A549 (cell line): Measurements from ENCODE around the gene PCDHGA12. TPM values are rescaled to one million over a fixed set of nuclear protein-coding genes. Genes with fewer than 3 reads are reported as not detected.
A peak's percentile ranks its signal among the peaks of the same experiment; 100 is the strongest.
"Not testable (repeated sequence)": the region's sequence is repeated elsewhere in the genome, so short reads cannot be mapped to it uniquely, and the experiment has no call there.

ENCODE experiments used
- ATAC-seq, 2 experiments: fragments of 200-7000 bp in 1 of 2; fragments of >200 bp in 1 of 2; cut with Nextera tagmentation in 1 of 2; cut with Tn5 transposase in 1 of 2; 3 replicates each; pipeline versions ENCODE4 v1.8.0 to v1.9.1; 2018 to 2020; ENCODE audit warnings: mild to moderate bottlenecking in 1 of 2, moderate library complexity in 1 of 2
- CTCF ChIA-PET: fragments of 300-600 bp; sonication (Branson Sonifier 250); formaldehyde crosslinking; extraction: SDS; loops from one replicate; lab custom pipeline; 2021; ENCODE audit warnings: antibody characterized with exemption, inconsistent platforms; lab: Yijun Ruan, JAX
- POLR2A ChIA-PET: fragments of 350-600 bp; formaldehyde crosslinking; extraction: SDS; loops from one replicate; lab custom pipeline; 2021; ENCODE audit warnings: antibody characterized with exemption, inconsistent platforms; lab: Yijun Ruan, JAX
- DNase-seq, 2 experiments: peaks; one replicate each; pipeline versions ENCODE4 v3.0.0 to v3.0.0-alpha.2; 2011 to 2016; ENCODE audit warnings: low read depth in 1 of 2, low spot score in 1 of 2
- FAIRE-seq: peaks from 2 replicates; lab custom pipeline; 2011; peaks lifted over from hg19 to GRCh38; lab: Jason Lieb, UNC
- H3K27ac ChIP-seq, 2 experiments: fragments of >200 bp; sonication (Bioruptor Twin); formaldehyde crosslinking; 3 replicates each; pipeline ENCODE4 v1.5.1; 2016 to 2017
- H3K4me1 ChIP-seq: fragments of >200 bp; sonication (Bioruptor Twin); formaldehyde crosslinking; 3 replicates; pipeline ENCODE4 v1.6.1; 2016
- H3K4me2 ChIP-seq: fragments of >200 bp; sonication (Bioruptor Twin); formaldehyde crosslinking; 3 replicates; pipeline ENCODE4 v1.6.1; 2016
- H3K4me3 ChIP-seq: fragments of >200 bp; sonication (Bioruptor Twin); formaldehyde crosslinking; 3 replicates; pipeline ENCODE4 v1.5.1; 2016
- H3K9me3 ChIP-seq: fragments of >200 bp; sonication (Bioruptor Twin); formaldehyde crosslinking; 3 replicates; pipeline ENCODE4 v1.6.1; 2016
- BHLHE40 ChIP-seq: IDR thresholded peaks from 2 replicates; pipeline ENCODE4 v1.6.1; 2012; ENCODE audit warnings: low read depth, low read length, inconsistent platforms
- CBX2 ChIP-seq: fragments of 200-600 bp; sonication (generic); IDR thresholded peaks from 2 replicates; pipeline ENCODE4 v1.6.1; 2016; ENCODE audit warnings: low read depth, mild to moderate bottlenecking, borderline replicate concordance
- CHD2 ChIP-seq: fragments of 150-350 bp; IDR thresholded peaks from 2 replicates; pipeline ENCODE4 v1.6.1; 2014; ENCODE audit warnings: low read length; ENCODE audit not compliant: partially characterized antibody
- EHF ChIP-seq: fragments of 250-450 bp; sonication (Bioruptor Pico); IDR thresholded peaks from 2 replicates; pipeline ENCODE4 v1.5.0; 2020; ENCODE audit warnings: mild to moderate bottlenecking
- HDAC2 ChIP-seq: fragments of 200-600 bp; sonication (generic); IDR thresholded peaks from 2 replicates; pipeline ENCODE4 v1.6.1; 2016
- HEYL ChIP-seq: fragments of 250-450 bp; sonication (Bioruptor Pico); IDR thresholded peaks from 2 replicates; pipeline ENCODE4 v1.8.0; 2021; ENCODE audit warnings: mild to moderate bottlenecking, moderate library complexity
- HOXB5 ChIP-seq: fragments of 250-450 bp; sonication (Bioruptor Pico); IDR thresholded peaks from 2 replicates; pipeline ENCODE4 v1.5.0; 2020; ENCODE audit warnings: mild to moderate bottlenecking, moderate library complexity
- JUN ChIP-seq, 2 experiments: fragments of >200 bp; sonication (Bioruptor Twin); formaldehyde crosslinking; IDR thresholded peaks; 2 replicates in 1 of 2; 3 replicates in 1 of 2; pipeline ENCODE4 v1.6.1; 2016 to 2017
- MAFK ChIP-seq: fragments of 450-650 bp; IDR thresholded peaks from 2 replicates; pipeline ENCODE4 v1.6.1; 2014; ENCODE audit not compliant: partially characterized antibody
- PHF8 ChIP-seq: fragments of 200-600 bp; sonication (generic); IDR thresholded peaks from 2 replicates; pipeline ENCODE4 v1.6.1; 2016; ENCODE audit warnings: low read depth, mild to moderate bottlenecking, antibody characterized with exemption, moderate library complexity, borderline replicate concordance
- POLR2A ChIP-seq: IDR thresholded peaks from 2 replicates; pipeline ENCODE4 v1.6.1; 2012; ENCODE audit warnings: mild to moderate bottlenecking, low read length
- RAD21 ChIP-seq, 2 experiments: fragments of >200 bp in 1 of 2; sonication (Bioruptor Twin) in 1 of 2; formaldehyde crosslinking in 1 of 2; IDR thresholded peaks in 1 of 2; conservative IDR thresholded peaks in 1 of 2; 2 replicates in 1 of 2; 3 replicates in 1 of 2; pipeline ENCODE4 v1.6.1; 2012 to 2018; ENCODE audit warnings: inconsistent platforms in 1 of 2
- RNF2 ChIP-seq: fragments of 200-600 bp; sonication (generic); IDR thresholded peaks from 2 replicates; pipeline ENCODE4 v1.6.1; 2016; ENCODE audit warnings: low read depth, mild to moderate bottlenecking, antibody characterized with exemption, moderate library complexity, borderline replicate concordance
- SMC3 ChIP-seq: fragments of >200 bp; sonication (Bioruptor Twin); formaldehyde crosslinking; IDR thresholded peaks from 3 replicates; pipeline ENCODE4 v1.6.1; 2018; ENCODE audit warnings: inconsistent platforms
- SREBF2 ChIP-seq: fragments of 450-650 bp; IDR thresholded peaks from 2 replicates; pipeline ENCODE4 v1.6.1; 2014; ENCODE audit warnings: mild to moderate bottlenecking, moderate library complexity
- TP53 ChIP-seq: fragments of 250-450 bp; sonication (Bioruptor Pico); IDR thresholded peaks from 2 replicates; pipeline ENCODE4 v1.5.0; 2021; ENCODE audit warnings: mild to moderate bottlenecking, moderate library complexity
- ZC3H11A ChIP-seq: fragments of 450-650 bp; IDR thresholded peaks from 2 replicates; pipeline ENCODE4 v1.6.1; 2014; ENCODE audit warnings: antibody characterized with exemption, mild to moderate bottlenecking
- ZFP36 ChIP-seq: fragments of 450-650 bp; IDR thresholded peaks from 2 replicates; pipeline ENCODE4 v1.6.1; 2014; ENCODE audit warnings: borderline replicate concordance; ENCODE audit not compliant: partially characterized antibody
- WGBS: methylation state at CpG from one replicate; pipeline ENCODE4 v1.1.6; 2017; ENCODE audit errors: missing lambda C conversion rate; 5-methylcytosine and 5-hydroxymethylcytosine counted together
- polyA plus RNA-seq, 4 experiments: library from polyadenylated mRNA; depleted of rRNA in 3 of 4; stranded (reverse); fragments of >200 nt; fragmentation: RNase III in 1 of 4; extraction: RNeasy Plus Mini Kit Qiagen cat#74134 plus additional on column Dnase treatment in 1 of 4; gene quantifications; 2 replicates in 3 of 4; 3 replicates in 1 of 4; pipeline ENCODE4 v1.2.3, GENCODE V29; 2011 to 2017
- TF ChIP-seq, protein P1 (sequence below): fragments of >200 bp; sonication (Bioruptor Twin); formaldehyde crosslinking; IDR thresholded peaks from 3 replicates; pipeline ENCODE4 v1.5.1; 2016
- TF ChIP-seq, protein P2 (sequence below): fragments of 250-450 bp; sonication (Bioruptor Pico); IDR thresholded peaks from 2 replicates; pipeline ENCODE4 v1.5.0; 2021; ENCODE audit warnings: mild to moderate bottlenecking, moderate library complexity, borderline replicate concordance

Gene PCDHGA12
- polyA plus RNA-seq, 2 of the 4 experiments (the other 2 are of a cell fraction): 0.03 to 0.05 TPM

DNA sequence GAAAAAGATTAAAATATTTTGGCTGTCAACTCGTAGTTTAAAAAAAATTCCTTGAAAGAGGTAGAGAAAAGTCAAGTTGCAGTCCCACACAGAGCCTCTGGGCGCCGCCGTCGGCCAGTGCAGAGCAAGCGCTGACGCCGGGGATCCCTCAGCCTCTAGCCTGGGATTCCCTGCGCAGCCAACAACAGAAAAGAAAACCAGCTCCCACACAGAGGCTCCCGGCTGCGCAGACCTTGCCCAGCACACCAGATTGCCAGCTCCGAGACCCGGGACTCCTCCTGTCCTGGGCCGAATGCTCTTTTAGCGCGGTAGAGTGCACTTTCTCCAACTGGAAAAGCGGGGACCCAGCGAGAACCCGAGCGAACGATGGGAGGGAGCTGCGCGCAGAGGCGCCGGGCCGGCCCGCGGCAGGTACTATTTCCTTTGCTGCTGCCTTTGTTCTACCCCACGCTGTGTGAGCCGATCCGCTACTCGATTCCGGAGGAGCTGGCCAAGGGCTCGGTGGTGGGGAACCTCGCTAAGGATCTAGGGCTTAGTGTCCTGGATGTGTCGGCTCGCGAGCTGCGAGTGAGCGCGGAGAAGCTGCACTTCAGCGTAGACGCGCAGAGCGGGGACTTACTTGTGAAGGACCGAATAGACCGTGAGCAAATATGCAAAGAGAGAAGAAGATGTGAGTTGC, 12.7 kb upstream of the PCDHGA12 start, which contains the start of gene PCDHGB7:
PCDHGB7 (plus strand) TSS at position 184 of the 679 bp plus-strand sequence; CDS start at position 367, 183 bp downstream.
- CTCF ChIA-PET: interaction anchor here (0.6 to 2.4 kb wide), 13 partner anchors 9 to 147 kb away, joined by 3 to 13 read pairs (median 4); partner anchors contain the start of genes PCDHGB3 and PCDHGB6
- H3K4me3 ChIP-seq: not testable (repeated sequence)

DNA sequence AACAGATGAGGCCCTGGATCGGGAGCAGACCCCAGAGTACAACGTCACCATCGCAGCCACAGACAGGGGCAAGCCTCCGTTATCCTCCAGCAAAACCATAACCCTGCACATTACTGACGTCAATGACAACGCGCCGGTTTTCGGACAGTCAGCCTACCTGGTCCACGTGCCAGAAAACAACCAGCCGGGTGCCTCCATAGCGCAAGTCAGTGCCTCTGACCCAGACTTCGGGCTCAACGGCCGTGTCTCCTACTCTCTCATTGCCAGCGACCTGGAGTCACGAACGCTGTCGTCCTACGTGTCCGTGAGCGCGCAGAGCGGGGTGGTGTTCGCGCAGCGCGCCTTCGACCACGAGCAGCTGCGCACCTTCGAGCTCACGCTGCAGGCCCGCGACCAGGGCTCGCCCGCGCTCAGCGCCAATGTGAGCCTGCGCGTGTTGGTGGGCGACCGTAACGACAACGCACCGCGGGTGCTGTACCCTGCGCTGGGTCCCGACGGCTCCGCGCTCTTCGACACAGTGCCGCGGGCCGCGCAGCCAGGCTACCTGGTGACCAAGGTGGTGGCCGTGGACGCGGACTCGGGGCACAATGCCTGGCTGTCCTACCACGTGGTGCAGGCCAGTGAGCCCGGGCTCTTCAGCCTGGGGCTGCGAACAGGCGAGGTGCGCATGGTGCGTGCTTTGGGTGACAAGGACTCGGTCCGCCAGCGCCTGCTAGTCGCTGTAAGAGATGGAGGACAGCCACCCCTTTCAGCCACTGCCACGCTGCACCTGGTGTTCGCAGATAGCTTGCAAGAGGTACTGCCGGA, 11.0 kb upstream of the PCDHGA12 start:
- ATAC-seq: no peak
- POLR2A ChIA-PET: no interaction called here
- H3K4me3 ChIP-seq: no peak overlapping the region

More for the DNA sequence above, 12.7 kb upstream of the PCDHGA12 start, which contains the start of gene PCDHGB7:
- POLR2A ChIA-PET, H3K27ac ChIP-seq, FAIRE-seq, H3K4me1 ChIP-seq: not testable (repeated sequence)
- peak within 1 kb of the TSS; percentile 39; the same call in 2 of the 3 replicates for H3K4me2 ChIP-seq
- peak; percentile 28 to 58 for DNase-seq
- TF ChIP-seq RAD21 (conservative IDR thresholded peaks at IDR 0.05 in 1 of 2, IDR thresholded peaks at IDR 0.05 in 1 of 2) (peak; percentile 50 to 71), SMC3 (0 out of 3 replicates have a peak, but pooled peaks have one; percentile 11)
- TF ChIP-seq, protein P1, sequence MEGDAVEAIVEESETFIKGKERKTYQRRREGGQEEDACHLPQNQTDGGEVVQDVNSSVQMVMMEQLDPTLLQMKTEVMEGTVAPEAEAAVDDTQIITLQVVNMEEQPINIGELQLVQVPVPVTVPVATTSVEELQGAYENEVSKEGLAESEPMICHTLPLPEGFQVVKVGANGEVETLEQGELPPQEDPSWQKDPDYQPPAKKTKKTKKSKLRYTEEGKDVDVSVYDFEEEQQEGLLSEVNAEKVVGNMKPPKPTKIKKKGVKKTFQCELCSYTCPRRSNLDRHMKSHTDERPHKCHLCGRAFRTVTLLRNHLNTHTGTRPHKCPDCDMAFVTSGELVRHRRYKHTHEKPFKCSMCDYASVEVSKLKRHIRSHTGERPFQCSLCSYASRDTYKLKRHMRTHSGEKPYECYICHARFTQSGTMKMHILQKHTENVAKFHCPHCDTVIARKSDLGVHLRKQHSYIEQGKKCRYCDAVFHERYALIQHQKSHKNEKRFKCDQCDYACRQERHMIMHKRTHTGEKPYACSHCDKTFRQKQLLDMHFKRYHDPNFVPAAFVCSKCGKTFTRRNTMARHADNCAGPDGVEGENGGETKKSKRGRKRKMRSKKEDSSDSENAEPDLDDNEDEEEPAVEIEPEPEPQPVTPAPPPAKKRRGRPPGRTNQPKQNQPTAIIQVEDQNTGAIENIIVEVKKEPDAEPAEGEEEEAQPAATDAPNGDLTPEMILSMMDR: peak; percentile 31; the same call in 2 of the 3 replicates
- WGBS: 57% methylated on average over 34 of the region's 47 CpGs
- H3K9me3 ChIP-seq: peaks cover 49% of the 10 kb centered on the region
- peak; percentile 78 to 96; a peak in 5 of 6 replicates for ATAC-seq

DNA sequence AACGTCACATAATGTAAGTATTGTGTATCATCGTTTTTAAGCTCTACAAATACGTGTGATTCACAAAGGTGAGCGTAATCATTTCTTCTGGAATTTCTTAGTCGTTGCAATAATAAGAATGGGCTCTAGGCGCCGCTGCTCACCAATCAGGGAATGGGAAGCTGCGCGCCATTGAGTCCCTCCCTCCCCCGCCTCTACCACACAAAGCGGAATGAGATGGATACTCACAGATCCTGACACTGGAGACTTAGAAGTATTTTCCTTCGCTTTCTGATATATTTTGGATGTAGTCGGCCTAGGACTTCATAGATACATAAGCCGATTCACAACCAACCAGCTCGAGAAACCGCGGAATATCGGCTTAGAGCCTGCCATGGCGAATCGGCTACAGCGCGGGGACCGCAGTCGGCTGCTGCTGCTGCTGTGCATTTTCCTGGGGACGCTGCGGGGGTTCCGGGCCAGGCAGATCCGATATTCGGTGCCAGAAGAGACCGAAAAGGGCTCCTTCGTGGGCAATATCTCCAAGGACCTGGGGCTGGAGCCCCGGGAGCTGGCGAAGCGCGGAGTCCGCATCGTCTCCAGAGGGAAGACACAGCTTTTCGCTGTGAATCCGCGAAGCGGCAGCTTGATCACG, 9.3 kb upstream of the PCDHGA12 start, which contains the start of gene PCDHGA11:
PCDHGA11 (plus strand) TSS at position 197 of the 634 bp plus-strand sequence; CDS start at position 374, 177 bp downstream.
- Histone ChIP-seq H3K9me3 (peaks cover 68% of the 10 kb centered on the region), H3K4me3 (no peak within 1 kb of the TSS), H3K27ac (no peak within 1 kb of the TSS), H3K4me1 (no peaks in the 10 kb centered on the region), H3K4me2 (no peak within 1 kb of the TSS)
- ChIA-PET POLR2A (no interaction called here), CTCF (interaction anchor here (1.1 to 1.8 kb wide), 7 partner anchors 9 to 143 kb away, joined by 3 to 7 read pairs (median 4); partner anchors contain the start of genes PCDHGA12, PCDHGA5 and PCDHGB6)
- DNase-seq (peak in 1 of 2 experiments; percentile 14), FAIRE-seq (no peak), ATAC-seq (no peak)
- 76% methylated on average over 42 of the region's 42 CpGs for WGBS
- TF ChIP-seq RAD21 (conservative IDR thresholded peaks at IDR 0.05 in 1 of 2, IDR thresholded peaks at IDR 0.05 in 1 of 2) (peak in 1 of 2 experiments; percentile 32; a peak in 2 of 5 replicates), HOXB5 (CRISPR knock-in tag) (no peak)

More for the DNA sequence above, 11.0 kb upstream of the PCDHGA12 start:
- H3K4me1 ChIP-seq: no peaks in the 10 kb centered on the region
- WGBS: 85% methylated on average over 47 of the region's 74 CpGs
- no peak for TF ChIP-seq BHLHE40
- TF ChIP-seq CHD2: no peak
- no peak for TF ChIP-seq ZC3H11A
- no peak for TF ChIP-seq EHF (CRISPR knock-in tag)
- TF ChIP-seq TP53 (CRISPR knock-in tag): no peak
- TF ChIP-seq, protein P2, sequence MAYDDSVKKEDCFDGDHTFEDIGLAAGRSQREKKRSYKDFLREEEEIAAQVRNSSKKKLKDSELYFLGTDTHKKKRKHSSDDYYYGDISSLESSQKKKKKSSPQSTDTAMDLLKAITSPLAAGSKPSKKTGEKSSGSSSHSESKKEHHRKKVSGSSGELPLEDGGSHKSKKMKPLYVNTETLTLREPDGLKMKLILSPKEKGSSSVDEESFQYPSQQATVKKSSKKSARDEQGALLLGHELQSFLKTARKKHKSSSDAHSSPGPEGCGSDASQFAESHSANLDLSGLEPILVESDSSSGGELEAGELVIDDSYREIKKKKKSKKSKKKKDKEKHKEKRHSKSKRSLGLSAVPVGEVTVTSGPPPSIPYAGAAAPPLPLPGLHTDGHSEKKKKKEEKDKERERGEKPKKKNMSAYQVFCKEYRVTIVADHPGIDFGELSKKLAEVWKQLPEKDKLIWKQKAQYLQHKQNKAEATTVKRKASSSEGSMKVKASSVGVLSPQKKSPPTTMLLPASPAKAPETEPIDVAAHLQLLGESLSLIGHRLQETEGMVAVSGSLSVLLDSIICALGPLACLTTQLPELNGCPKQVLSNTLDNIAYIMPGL (CRISPR knock-in tag): no peak
- no peak for TF ChIP-seq RNF2
- no peak for TF ChIP-seq PHF8
- TF ChIP-seq SMC3: no peak
- TF ChIP-seq MAFK: no peak
- TF ChIP-seq SREBF2: no peak
- no peak for TF ChIP-seq CBX2
- no peak for TF ChIP-seq POLR2A
- TF ChIP-seq ZFP36: no peak
- no peak for TF ChIP-seq HDAC2
- TF ChIP-seq JUN (IDR thresholded peaks at IDR 0.05): no peak
- no peak for TF ChIP-seq HEYL
- peaks cover 61% of the 10 kb centered on the region for H3K9me3 ChIP-seq
- no peak overlapping the region for H3K27ac ChIP-seq
- H3K4me2 ChIP-seq: no peak overlapping the region
- FAIRE-seq (no peak), DNase-seq (no peak)
- CTCF ChIA-PET: interaction anchor here (1.0 to 2.4 kb wide), 4 partner anchors 36 to 139 kb away, joined by 3 to 9 read pairs (median 4); partner anchors contain the start of gene PCDHGA7
